Mesendoderm (in vitro differentiated cells): ENCODE results near the gene AMN.

Experiments used
- DNase-seq: peaks from one replicate; pipeline ENCODE4 v3.0.0; 2013
- H2AK5ac ChIP-seq: 2 replicates; pipeline ENCODE4 v1.6.1; 2013; ENCODE audit warnings: low read length, inconsistent platforms
- H2BK120ac ChIP-seq: 2 replicates; pipeline ENCODE4 v1.6.1; 2013; ENCODE audit warnings: low read depth, mild to moderate bottlenecking, low read length, moderate library complexity, mixed read lengths
- H2BK15ac ChIP-seq: replicated peaks from 2 replicates; pipeline ENCODE4 v1.6.1; 2013; ENCODE audit warnings: low read depth, mild to moderate bottlenecking, moderate library complexity
- H2BK5ac ChIP-seq: 2 replicates; pipeline ENCODE4 v1.6.1; 2013; ENCODE audit warnings: low read length, inconsistent platforms
- H3K18ac ChIP-seq: 2 replicates; pipeline ENCODE4 v1.6.1; 2013; ENCODE audit warnings: mild to moderate bottlenecking, low read length, mixed read lengths
- H3K23ac ChIP-seq: one replicate; pipeline ENCODE4 v1.6.1; 2013; ENCODE audit warnings: low read length
- H3K27ac ChIP-seq: 2 replicates; pipeline ENCODE4 v1.5.1; 2013; ENCODE audit warnings: low read depth, mild to moderate bottlenecking, inconsistent platforms, low read length, moderate library complexity
- H3K27me3 ChIP-seq: 2 replicates; pipeline ENCODE4 v1.6.1; 2013; ENCODE audit warnings: low read length, control low read depth, mild to moderate bottlenecking, inconsistent platforms; ENCODE audit not compliant: insufficient read depth, poor library complexity
- H3K36me3 ChIP-seq: 2 replicates; pipeline ENCODE4 v1.6.1; 2013; ENCODE audit warnings: low read length, inconsistent platforms; ENCODE audit not compliant: control insufficient read depth, insufficient read depth
- H3K4ac ChIP-seq: one replicate; pipeline ENCODE4 v1.6.1; 2013; ENCODE audit warnings: low read depth, mild to moderate bottlenecking, low read length, moderate library complexity
- H3K4me1 ChIP-seq: 2 replicates; pipeline ENCODE4 v1.6.1; 2013; ENCODE audit warnings: low read depth, low read length, inconsistent platforms; ENCODE audit not compliant: control insufficient read depth
- H3K4me2 ChIP-seq: 2 replicates; pipeline ENCODE4 v1.6.1; 2013; ENCODE audit warnings: low read length
- H3K4me3 ChIP-seq: 2 replicates; pipeline ENCODE4 v1.5.1; 2013; ENCODE audit warnings: mild to moderate bottlenecking, low read length
- H3K56ac ChIP-seq: one replicate; pipeline ENCODE4 v1.6.1; 2013; ENCODE audit warnings: low read length
- H3K79me1 ChIP-seq: 2 replicates; pipeline ENCODE4 v1.6.1; 2013; ENCODE audit warnings: low read length, inconsistent platforms
- H3K79me2 ChIP-seq: 2 replicates; pipeline ENCODE4 v1.6.1; 2013; ENCODE audit warnings: mild to moderate bottlenecking, low read length; ENCODE audit not compliant: control insufficient read depth, insufficient read depth
- H3K9ac ChIP-seq: 2 replicates; pipeline ENCODE4 v1.6.1; 2013; ENCODE audit warnings: low read length, inconsistent platforms
- H4K5ac ChIP-seq: one replicate; pipeline ENCODE4 v1.6.1; 2013; ENCODE audit warnings: low read length
- H4K8ac ChIP-seq: one replicate; pipeline ENCODE4 v1.6.1; 2013; ENCODE audit warnings: low read depth, mild to moderate bottlenecking, control low read depth, low read length, moderate library complexity
- whole genome bisulfite sequencing: extraction: QIAGEN DNeasy Blood & Tissue Kit; methylation state at CpG from one replicate; pipeline ENCODE4 v1.1.7; 2013; ENCODE audit warnings: low lambda C conversion rate, missing lambda C conversion rate; ENCODE audit not compliant: insufficient coverage; ENCODE audit errors: extremely low coverage; 5-methylcytosine and 5-hydroxymethylcytosine counted together

The AMN gene

DNA sequence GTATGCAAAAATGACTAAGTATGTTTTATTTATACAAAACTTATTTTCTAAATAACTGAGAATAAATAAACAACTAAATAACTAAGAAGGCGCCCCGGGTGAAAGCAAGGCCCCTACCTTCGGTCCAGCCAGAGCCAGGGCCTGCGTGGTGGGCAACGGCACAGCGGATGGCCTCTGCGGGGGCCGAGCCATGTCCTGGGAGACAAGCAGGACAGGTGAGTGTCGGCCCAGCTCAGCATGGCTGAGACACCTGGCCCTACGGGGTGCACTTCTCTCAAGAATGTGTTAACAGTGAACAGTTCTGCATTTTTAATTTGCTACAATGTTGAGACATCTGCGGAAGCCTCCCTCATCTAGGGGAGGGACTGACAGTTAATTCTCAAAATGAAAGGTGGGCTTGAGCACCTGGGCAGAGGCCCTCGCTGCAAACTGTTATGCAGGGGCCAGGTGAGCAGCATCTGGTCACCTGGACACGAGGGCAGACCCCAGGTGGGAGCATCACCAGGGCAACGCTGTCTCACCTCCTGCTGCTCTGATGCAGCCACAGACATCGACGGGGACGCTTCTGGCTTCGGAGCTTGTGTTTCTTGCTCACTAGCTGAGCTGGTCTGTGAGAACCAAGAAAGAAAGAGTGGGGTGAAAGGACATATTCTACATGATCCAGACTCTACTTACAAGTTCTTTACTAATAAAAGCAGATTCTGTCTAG is 31.8 kb downstream of the AMN start:
- Histone ChIP-seq H4K8ac (no peak overlapping the region), H3K18ac (no peak overlapping the region), H3K27ac (no peak overlapping the region), H3K36me3 (peaks cover 13% of the 10 kb centered on the region), H3K56ac (no peak overlapping the region), H4K5ac (no peak overlapping the region), H3K79me1 (no peaks in the 10 kb centered on the region), H2BK15ac (no peak overlapping the region), H3K9ac (no peak overlapping the region), H3K4me3 (no peak overlapping the region), H3K4me1 (peaks cover 3% of the 10 kb centered on the region), H3K27me3 (no peaks in the 10 kb centered on the region), H2AK5ac (no peak overlapping the region), H3K4ac (no peak overlapping the region), H3K79me2 (no peaks in the 10 kb centered on the region), H3K4me2 (no peak overlapping the region), H2BK5ac (no peak overlapping the region), H3K23ac (no peak overlapping the region), H2BK120ac (no peak overlapping the region)
- WGBS = no CpG with 5 or more reads among the region's 18 CpGs
- DNase-seq = no peak

DNA sequence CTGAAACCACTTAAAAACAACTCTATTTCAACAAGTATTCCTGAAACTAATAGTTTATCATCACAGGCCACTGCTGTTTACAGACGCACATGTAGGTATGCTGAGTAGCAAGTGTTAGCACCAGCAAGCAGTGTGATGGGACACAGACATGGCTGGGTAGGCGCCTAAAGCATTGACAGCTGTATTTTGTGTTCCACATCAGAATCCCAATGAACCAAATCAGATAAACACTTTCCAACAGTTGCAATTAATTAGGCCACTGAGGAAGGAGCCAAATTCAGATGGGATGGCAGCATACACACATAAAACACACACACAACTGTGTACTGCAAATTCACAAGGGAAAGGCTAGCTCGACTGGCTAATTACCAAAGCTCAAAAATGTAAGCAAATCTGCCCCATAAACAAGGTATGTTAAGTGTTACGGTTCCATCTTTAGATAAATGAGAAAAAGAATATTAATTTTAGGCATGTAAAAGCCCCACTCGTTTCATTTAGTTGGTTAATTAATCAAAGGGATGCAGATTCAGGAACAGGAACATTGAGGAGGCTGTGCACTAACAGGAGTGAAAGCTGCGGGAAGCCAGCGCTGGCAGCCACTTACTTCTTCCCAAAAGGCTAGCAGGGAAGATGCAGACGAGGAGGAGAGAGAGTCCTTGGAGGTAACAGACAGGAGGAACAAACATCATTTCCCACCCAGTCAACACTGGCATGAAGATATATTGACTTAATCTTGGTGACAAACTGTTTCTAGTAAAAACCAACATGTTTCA is 33.4 kb downstream of the AMN start:
- Histone ChIP-seq H2BK15ac (no peak overlapping the region), H3K27me3 (no peaks in the 10 kb centered on the region), H4K5ac (no peak overlapping the region), H3K9ac (no peak overlapping the region), H4K8ac (no peak overlapping the region), H3K79me1 (no peaks in the 10 kb centered on the region), H3K4me1 (peaks cover 3% of the 10 kb centered on the region), H3K27ac (no peak overlapping the region), H3K4me2 (no peak overlapping the region), H3K79me2 (no peaks in the 10 kb centered on the region), H2BK120ac (no peak overlapping the region), H3K23ac (no peak overlapping the region), H3K4ac (no peak overlapping the region), H2AK5ac (no peak overlapping the region), H2BK5ac (no peak overlapping the region), H3K56ac (no peak overlapping the region), H3K4me3 (no peak overlapping the region), H3K18ac (no peak overlapping the region), H3K36me3 (peaks cover 8% of the 10 kb centered on the region)
- no CpG with 5 or more reads among the region's 8 CpGs for WGBS
- DNase-seq = no peak

DNA sequence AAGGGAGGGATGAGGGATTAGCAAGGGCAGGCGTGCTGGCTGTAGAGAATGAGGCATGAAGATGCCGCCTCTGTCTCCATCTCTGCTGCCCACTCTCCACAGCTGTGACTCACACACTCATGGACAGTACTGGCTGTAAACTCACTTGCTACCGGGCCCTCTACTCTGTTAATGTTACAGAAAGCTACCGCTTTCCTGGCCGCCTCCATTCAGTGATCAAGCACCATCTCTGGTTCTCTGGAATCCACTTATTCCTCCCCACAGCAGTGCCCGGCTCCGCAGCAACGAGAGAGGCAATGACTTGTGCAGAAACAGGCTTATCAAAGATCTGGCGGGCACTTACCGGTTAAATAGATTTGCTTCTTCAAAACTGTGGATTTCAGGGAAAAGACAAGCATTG is 34.8 kb downstream of the AMN start:
- Histone ChIP-seq H2AK5ac (no peak overlapping the region), H2BK5ac (no peak overlapping the region), H3K23ac (no peak overlapping the region), H3K18ac (no peak overlapping the region), H3K56ac (no peak overlapping the region), H3K4me3 (no peak overlapping the region), H4K5ac (no peak overlapping the region), H4K8ac (no peak overlapping the region), H3K79me2 (no peaks in the 10 kb centered on the region), H2BK15ac (no peak overlapping the region), H3K79me1 (no peaks in the 10 kb centered on the region), H3K27me3 (no peaks in the 10 kb centered on the region), H3K36me3 (peaks cover 9% of the 10 kb centered on the region), H3K27ac (no peak overlapping the region), H2BK120ac (no peak overlapping the region), H3K4me1 (peaks cover 3% of the 10 kb centered on the region), H3K4ac (no peak overlapping the region), H3K4me2 (no peak overlapping the region), H3K9ac (no peak overlapping the region)
- WGBS = no CpG with 5 or more reads among the region's 10 CpGs
- no peak for DNase-seq

DNA sequence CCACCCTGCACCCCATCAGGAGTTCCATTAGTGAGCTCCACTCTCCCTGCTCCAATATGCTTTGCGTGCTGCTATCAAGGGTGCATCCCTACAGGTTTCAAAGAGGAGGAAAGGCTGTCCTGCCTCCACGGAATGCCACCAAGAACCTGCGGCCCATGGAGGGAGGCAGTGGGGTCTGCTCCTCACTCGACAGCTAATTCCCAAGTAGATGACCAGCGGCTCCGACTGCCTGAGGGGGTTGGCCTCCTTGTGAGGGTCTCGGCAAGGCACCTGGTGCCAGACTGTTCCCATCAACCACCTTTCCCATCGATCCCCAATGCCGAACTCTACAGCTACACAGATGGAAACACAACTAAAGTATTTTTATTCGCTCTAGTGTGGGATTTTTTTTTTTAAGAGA is 36.0 kb downstream of the AMN start:
- no peak for DNase-seq
- Histone ChIP-seq H3K4me3 (no peak overlapping the region), H2BK120ac (no peak overlapping the region), H3K36me3 (peaks cover 12% of the 10 kb centered on the region), H3K27ac (no peak overlapping the region), H3K27me3 (no peaks in the 10 kb centered on the region), H3K56ac (no peak overlapping the region), H3K9ac (no peak overlapping the region), H3K18ac (no peak overlapping the region), H4K5ac (no peak overlapping the region), H3K4ac (no peak overlapping the region), H2AK5ac (no peak overlapping the region), H3K79me1 (no peaks in the 10 kb centered on the region), H3K23ac (no peak overlapping the region), H3K4me2 (no peak overlapping the region), H3K4me1 (peaks cover 3% of the 10 kb centered on the region), H3K79me2 (no peaks in the 10 kb centered on the region), H2BK15ac (no peak overlapping the region), H2BK5ac (no peak overlapping the region), H4K8ac (no peak overlapping the region)
- WGBS = no CpG with 5 or more reads among the region's 10 CpGs

DNA sequence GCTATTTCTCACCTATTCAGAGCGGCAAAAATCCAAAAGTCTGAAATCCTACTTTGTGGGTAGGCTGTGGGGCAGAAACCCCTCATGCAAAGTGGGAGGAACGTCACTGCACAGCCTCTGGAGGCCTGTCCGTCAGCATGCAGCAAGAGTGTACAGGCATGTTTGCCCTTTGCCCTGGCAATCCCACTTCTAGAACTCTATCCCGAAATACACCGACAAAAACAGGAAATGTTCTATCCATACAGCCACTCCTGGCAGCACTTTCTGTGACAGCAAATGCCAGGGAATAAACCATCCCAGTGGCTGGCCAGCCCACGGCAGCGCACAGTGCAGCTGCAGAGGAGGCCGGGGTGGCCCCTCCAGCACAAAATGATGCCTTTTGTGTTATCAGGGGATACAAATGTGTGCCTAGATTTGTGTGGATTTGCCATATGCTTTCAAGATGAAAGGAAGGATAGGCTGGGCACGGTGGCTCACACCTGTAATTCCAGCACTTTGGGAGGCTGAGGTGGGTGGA is 39.7 kb downstream of the AMN start:
- Histone ChIP-seq H3K79me1 (no peaks in the 10 kb centered on the region), H2AK5ac (no peak overlapping the region), H4K8ac (no peak overlapping the region), H3K4me1 (no peaks in the 10 kb centered on the region), H3K27me3 (no peaks in the 10 kb centered on the region), H3K9ac (no peak overlapping the region), H3K18ac (no peak overlapping the region), H3K79me2 (no peaks in the 10 kb centered on the region), H3K4ac (no peak overlapping the region), H3K56ac (no peak overlapping the region), H3K36me3 (peaks cover 18% of the 10 kb centered on the region), H3K4me2 (no peak overlapping the region), H2BK15ac (no peak overlapping the region), H3K27ac (no peak overlapping the region), H4K5ac (no peak overlapping the region), H3K23ac (no peak overlapping the region), H2BK5ac (no peak overlapping the region), H2BK120ac (no peak overlapping the region), H3K4me3 (no peak overlapping the region)
- no CpG with 5 or more reads among the region's 9 CpGs for WGBS
- no peak for DNase-seq
